MCF 10A (cell line): ENCODE measurements around the gene ACRV1. TPM values are rescaled to one million over a fixed set of nuclear protein-coding genes. Genes with fewer than 3 reads are reported as not detected.
A peak's percentile ranks its signal among the peaks of the same experiment; 100 is the strongest.

Source experiments
- BruUV-seq: library from RNA; stranded (reverse); fragments of 400-500 nt; replicated peaks from 2 replicates; lab custom pipeline; 2021; lab: Mats Ljungman, UMichigan
- CTCF ChIA-PET: fragments of 300-600 bp; sonication (Branson Sonifier 250); formaldehyde crosslinking; extraction: SDS; loops from one replicate; lab custom pipeline; 2021; ENCODE audit warnings: antibody characterized with exemption, inconsistent platforms; lab: Yijun Ruan, JAX
- POLR2A ChIA-PET: fragments of 300-600, 350-650 bp; sonication (Branson Sonifier 250); formaldehyde crosslinking; extraction: SDS; loops from one replicate; lab custom pipeline; 2020; ENCODE audit warnings: antibody characterized with exemption, inconsistent platforms; lab: Yijun Ruan, JAX
- DNase-seq: peaks from one replicate; pipeline ENCODE4 v3.0.0-alpha.2; 2018; ENCODE audit not compliant: unreplicated experiment
- H3K27ac Mint-ChIP-seq: one replicate; pipeline ENCODE4 v1.8.0; 2022; ENCODE audit warnings: mild to moderate bottlenecking, low read depth, mixed read lengths; ENCODE audit not compliant: unreplicated experiment
- H3K27me3 Mint-ChIP-seq: one replicate; pipeline ENCODE4 v1.8.0; 2022; ENCODE audit warnings: mixed read lengths; ENCODE audit not compliant: insufficient read depth, unreplicated experiment
- H3K36me3 Mint-ChIP-seq: one replicate; pipeline ENCODE4 v1.8.0; 2022; ENCODE audit warnings: mild to moderate bottlenecking, moderate library complexity, mixed read lengths; ENCODE audit not compliant: insufficient read depth, unreplicated experiment
- H3K4me1 Mint-ChIP-seq: one replicate; pipeline ENCODE4 v1.8.0; 2022; ENCODE audit warnings: mixed read lengths; ENCODE audit not compliant: insufficient read depth, unreplicated experiment
- H3K4me3 Mint-ChIP-seq: one replicate; pipeline ENCODE4 v1.8.0; 2022; ENCODE audit warnings: mild to moderate bottlenecking, moderate library complexity, mixed read lengths; ENCODE audit not compliant: unreplicated experiment
- H3K9me3 Mint-ChIP-seq: one replicate; pipeline ENCODE4 v1.8.0; 2022; ENCODE audit warnings: mixed read lengths; ENCODE audit not compliant: unreplicated experiment
- CTCF ChIP-seq: fragments of 200-600 bp; IDR thresholded peaks from one replicate; pipeline ENCODE4 v1.8.0; 2022; ENCODE audit warnings: antibody characterized with exemption, mild to moderate bottlenecking; ENCODE audit not compliant: unreplicated experiment
- intact Hi-C: fragments of 100-400 bp; cut with micrococcal nuclease; formaldehyde crosslinking; loops from 2 replicates; pipeline ENCODE4 v1.14.1; 2022
- total RNA-seq: library from RNA; stranded (reverse); gene quantifications from 2 replicates; pipeline ENCODE4 v1.2.3, GENCODE V29; 2022

The ACRV1 gene
- total RNA-seq, 1 experiment from 2014 or later: not detected

- Mint-ChIP-seq H3K9me3 (no peaks in the 10 kb centered on the region), H3K4me1 (no peaks in the 10 kb centered on the region), H3K4me3 (no peak overlapping the region), H3K27ac (no peak overlapping the region), H3K36me3 (peaks cover 15% of the 10 kb centered on the region), H3K27me3 (no peaks in the 10 kb centered on the region)
- no peak for TF ChIP-seq CTCF
- ChIA-PET POLR2A (no interaction called here), CTCF (interaction anchor here (0.6 to 1.2 kb wide), 3 partner anchors 9 to 929 kb away, joined by 3 to 4 read pairs (median 3); no protein-coding TSS in a partner anchor)
- no peak for DNase-seq
- intact Hi-C loops: no loop called here
- BruUV-seq: no TSS peak
Measured at GRCh38 chr11:125674210-125674609, 6.4 kb downstream of the ACRV1 start.

DNA sequence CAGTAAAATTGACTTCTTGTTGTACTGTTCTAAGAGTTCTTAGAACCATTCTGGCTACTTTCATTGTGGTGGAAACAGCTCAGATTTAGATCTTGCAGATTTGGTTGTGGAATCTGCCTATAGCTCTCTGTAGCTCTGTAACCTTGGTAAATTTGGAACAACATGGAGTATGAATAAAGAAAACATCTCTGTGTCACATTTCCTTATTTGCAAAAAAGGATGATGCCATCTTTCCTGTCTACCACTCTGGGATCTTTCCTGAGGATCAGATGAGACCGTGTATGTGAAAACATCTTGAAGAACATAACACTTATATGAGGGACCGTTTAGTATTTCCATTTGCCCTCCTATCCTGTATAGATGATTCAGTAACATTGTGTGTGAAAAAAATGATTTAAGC is 9.1 kb downstream of the ACRV1 start:
- DNase-seq: no peak
- Mint-ChIP-seq H3K36me3 (peaks cover 11% of the 10 kb centered on the region), H3K4me3 (no peak overlapping the region), H3K27me3 (no peaks in the 10 kb centered on the region), H3K4me1 (no peaks in the 10 kb centered on the region), H3K9me3 (peaks cover 6% of the 10 kb centered on the region), H3K27ac (no peak overlapping the region)
- CTCF ChIA-PET: interaction anchor here (0.6 to 1.8 kb wide), 3 partner anchors 8 to 1351 kb away, joined by 3 to 8 read pairs (median 4); no protein-coding TSS in a partner anchor
- no TSS peak for BruUV-seq
- POLR2A ChIA-PET: interaction anchor here (0.7 kb wide), 1 partner anchor 73 kb away, joined by 4 read pairs; no protein-coding TSS in a partner anchor
- TF ChIP-seq CTCF: no peak
- intact Hi-C loops: no loop called here

DNA sequence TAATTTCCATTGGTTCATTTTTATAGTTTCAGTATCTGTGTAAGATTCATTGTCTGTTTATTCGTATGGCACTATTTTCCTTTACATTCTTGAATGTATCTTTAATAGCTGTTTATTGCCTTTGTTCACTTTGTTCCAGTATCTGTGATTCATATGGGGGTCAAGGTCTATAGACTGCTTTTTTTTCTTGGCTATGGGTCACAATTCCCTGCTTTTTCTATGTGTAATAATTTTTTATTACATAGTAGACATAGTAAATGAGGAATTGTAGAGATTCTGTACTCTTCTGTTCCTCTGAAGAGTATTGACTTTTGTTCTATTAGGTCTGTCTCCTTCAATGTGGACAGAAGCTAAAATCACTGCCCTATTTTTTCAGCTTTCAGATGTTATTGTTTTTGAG is 10.5 kb downstream of the ACRV1 start:
- BruUV-seq: no TSS peak
- TF ChIP-seq CTCF: no peak
- Mint-ChIP-seq H3K36me3 (peaks cover 16% of the 10 kb centered on the region), H3K9me3 (peaks cover 13% of the 10 kb centered on the region), H3K4me1 (no peaks in the 10 kb centered on the region), H3K27me3 (no peaks in the 10 kb centered on the region), H3K4me3 (no peak overlapping the region), H3K27ac (peak overlapping the region; percentile 10)
- DNase-seq: no peak
- POLR2A ChIA-PET: no interaction called here
- CTCF ChIA-PET: interaction anchor here (0.7 to 1.8 kb wide), 3 partner anchors 10 to 528 kb away, joined by 3 to 8 read pairs (median 3); no protein-coding TSS in a partner anchor
- intact Hi-C loops: no loop called here

- BruUV-seq: no TSS peak
Measured at GRCh38 chr11:125667151-125667550, 13.5 kb downstream of the ACRV1 start.

More at GRCh38 chr11:125667151-125667550, 13.5 kb downstream of the ACRV1 start:
- ChIA-PET CTCF (no interaction called here), POLR2A (no interaction called here)
- Mint-ChIP-seq H3K4me3 (no peak overlapping the region), H3K36me3 (peaks cover 25% of the 10 kb centered on the region), H3K27ac (no peak overlapping the region), H3K9me3 (peaks cover 26% of the 10 kb centered on the region), H3K4me1 (no peaks in the 10 kb centered on the region), H3K27me3 (no peaks in the 10 kb centered on the region)
- no peak for DNase-seq
- TF ChIP-seq CTCF: no peak
- intact Hi-C loops: no loop called here
